H1 (cell line): ENCODE measurements around the gene REPIN1. TPM values are rescaled to one million over a fixed set of nuclear protein-coding genes. Genes with fewer than 3 reads are reported as not detected.

Experiments used
- CTCF ChIA-PET: fragments of 300-600 bp; sonication (Branson Sonifier 250); formaldehyde crosslinking; loops from one replicate; lab custom pipeline; 2021; ENCODE audit not compliant: partially characterized antibody; lab: Charles Lee
- POLR2A ChIA-PET: fragments of 300-600 bp; sonication (Branson Sonifier 250); formaldehyde crosslinking; loops from one replicate; lab custom pipeline; 2021; ENCODE audit warnings: inconsistent platforms; ENCODE audit not compliant: partially characterized antibody; lab: Charles Lee
- DNase-seq, 2 experiments: peaks; one replicate each; pipeline versions ENCODE4 v3.0.0 to v3.0.0-alpha.2; 2010 to 2022; ENCODE audit warnings: low spot score in 2 of 2, low read depth in 1 of 2, mixed read lengths in 1 of 2
- FAIRE-seq: peaks from 2 replicates; lab custom pipeline; 2011; peaks lifted over from hg19 to GRCh38; lab: Jason Lieb, UNC
- H2AFZ ChIP-seq: 2 replicates; pipeline ENCODE4 v1.8.1; 2012; ENCODE audit warnings: low read length, inconsistent platforms
- H2AK5ac ChIP-seq: 2 replicates; pipeline ENCODE4 v1.6.1; 2013; ENCODE audit warnings: low read depth, low read length
- H2BK120ac ChIP-seq: replicated peaks from 2 replicates; pipeline ENCODE3; 2013; ENCODE audit warnings: low read depth, low read length, inconsistent platforms
- H2BK12ac ChIP-seq: 2 replicates; pipeline ENCODE4 v1.6.1; 2013; ENCODE audit warnings: low read depth, low read length
- H2BK15ac ChIP-seq: 2 replicates; pipeline ENCODE4 v1.6.1; 2013; ENCODE audit warnings: low read length
- H2BK20ac ChIP-seq: 2 replicates; pipeline ENCODE4 v1.6.1; 2013; ENCODE audit warnings: low read length
- H2BK5ac ChIP-seq: 2 replicates; pipeline ENCODE4 v1.6.1; 2013; ENCODE audit warnings: low read depth, low read length
- H3K14ac ChIP-seq: 2 replicates; pipeline ENCODE4 v1.6.1; 2013; ENCODE audit warnings: inconsistent platforms; ENCODE audit not compliant: insufficient read length
- H3K18ac ChIP-seq: 2 replicates; pipeline ENCODE4 v1.6.1; 2013; ENCODE audit warnings: low read length; ENCODE audit errors: extremely low read depth
- H3K23ac ChIP-seq: 2 replicates; pipeline ENCODE4 v1.6.1; 2013; ENCODE audit warnings: inconsistent platforms; ENCODE audit not compliant: insufficient read length
- H3K23me2 ChIP-seq: 2 replicates; pipeline ENCODE4 v1.6.1; 2013; ENCODE audit warnings: low read depth, low read length
- H3K27ac ChIP-seq: 2 replicates; pipeline ENCODE4 v1.6.1; 2011; ENCODE audit warnings: low read depth, low read length, inconsistent platforms
- H3K27me3 ChIP-seq, 4 experiments: replicated peaks in 1 of 4; 1 replicate in 1 of 4; 2 replicates in 3 of 4; pipeline versions ENCODE4 v1.6.1 to v1.8.1; 2011 to 2013; ENCODE audit warnings: low read length in 3 of 4, mild to moderate bottlenecking in 3 of 4, inconsistent platforms in 2 of 4, mixed read lengths in 2 of 4, moderate library complexity in 1 of 4; ENCODE audit not compliant: control insufficient read depth in 3 of 4, insufficient read depth in 3 of 4; ENCODE audit errors: extremely low read depth in 1 of 4
- H3K36me3 ChIP-seq, 4 experiments: 2 replicates each; pipeline versions ENCODE4 v1.6.1 to v1.8.1; 2011 to 2013; ENCODE audit warnings: mild to moderate bottlenecking in 4 of 4, low read length in 3 of 4, moderate library complexity in 2 of 4, control low read depth in 1 of 4, inconsistent platforms in 1 of 4; ENCODE audit not compliant: insufficient read depth in 4 of 4, control insufficient read depth in 2 of 4
- H3K4ac ChIP-seq: replicated peaks from 2 replicates; pipeline ENCODE3; 2013; ENCODE audit warnings: low read length, low read depth, mixed read lengths, inconsistent platforms; ENCODE audit not compliant: insufficient read length
- H3K4me1 ChIP-seq, 4 experiments: replicated peaks in 1 of 4; 1 replicate in 1 of 4; 2 replicates in 3 of 4; pipeline versions ENCODE4 v1.6.1 to v1.8.1; 2011 to 2013; ENCODE audit warnings: low read length in 3 of 4, inconsistent platforms in 2 of 4, mixed read lengths in 1 of 4; ENCODE audit not compliant: insufficient read depth in 4 of 4, control insufficient read depth in 3 of 4
- H3K4me2 ChIP-seq, 2 experiments: 2 replicates each; pipeline versions ENCODE4 v1.6.1 to v1.8.1; 2011 to 2013; ENCODE audit warnings: low read depth in 2 of 2, low read length in 2 of 2, control low read depth in 1 of 2, inconsistent platforms in 1 of 2, mild to moderate bottlenecking in 1 of 2; ENCODE audit not compliant: insufficient read depth in 1 of 2
- H3K4me3 ChIP-seq, 4 experiments: fragments of 200-600, 300-600 bp in 1 of 4; sonication (generic), shearing (Covaris generic), sonication (Bioruptor Twin) in 1 of 4; 2 replicates each; pipeline versions ENCODE4 v1.5.1 to v1.8.1; 2011 to 2016; ENCODE audit warnings: low read length in 4 of 4, low read depth in 3 of 4, control low read depth in 2 of 4, inconsistent platforms in 2 of 4, mild to moderate bottlenecking in 2 of 4, mixed read lengths in 1 of 4, moderate library complexity in 1 of 4; ENCODE audit not compliant: insufficient read depth in 2 of 4; ENCODE audit errors: extremely low read depth in 1 of 4
- H3K56ac ChIP-seq: replicated peaks from 2 replicates; pipeline ENCODE3; 2013; ENCODE audit warnings: low read depth, mild to moderate bottlenecking, mixed read lengths, low read length, inconsistent platforms; ENCODE audit not compliant: insufficient read length
- H3K79me1 ChIP-seq: 2 replicates; pipeline ENCODE4 v1.6.1; 2013; ENCODE audit warnings: low read depth, low read length, control low read depth
- H3K79me2 ChIP-seq, 2 experiments: 2 replicates each; pipeline versions ENCODE4 v1.6.1 to v1.8.1; 2012 to 2013; ENCODE audit warnings: low read length in 2 of 2, mild to moderate bottlenecking in 2 of 2, inconsistent platforms in 1 of 2; ENCODE audit not compliant: insufficient read depth in 2 of 2, control insufficient read depth in 1 of 2
- H3K9ac ChIP-seq, 4 experiments: replicated peaks in 1 of 4; 1 replicate in 1 of 4; 2 replicates in 3 of 4; pipeline versions ENCODE4 v1.6.1 to v1.8.1; 2011 to 2013; ENCODE audit warnings: low read depth in 3 of 4, low read length in 3 of 4, control low read depth in 2 of 4, mild to moderate bottlenecking in 2 of 4, moderate library complexity in 2 of 4, inconsistent platforms in 1 of 4; ENCODE audit errors: extremely low read depth in 1 of 4
- H3K9me3 ChIP-seq, 2 experiments: 2 replicates each; pipeline versions ENCODE4 v1.6.1 to v1.8.1; 2012 to 2013; ENCODE audit warnings: mild to moderate bottlenecking in 2 of 2, moderate library complexity in 2 of 2, control low read depth in 1 of 2, inconsistent platforms in 1 of 2, low read depth in 1 of 2, low read length in 1 of 2, mixed read lengths in 1 of 2; ENCODE audit not compliant: insufficient read depth in 2 of 2
- H4K20me1 ChIP-seq, 2 experiments: replicated peaks in 1 of 2; 2 replicates each; pipeline versions ENCODE3 to v1.8.1; 2011 to 2013; ENCODE audit warnings: inconsistent platforms in 2 of 2, low read length in 2 of 2, mild to moderate bottlenecking in 1 of 2; ENCODE audit not compliant: insufficient read depth in 2 of 2, control insufficient read depth in 1 of 2
- H4K5ac ChIP-seq: 2 replicates; pipeline ENCODE4 v1.6.1; 2013; ENCODE audit warnings: low read length, low read depth, mixed read lengths, inconsistent platforms; ENCODE audit not compliant: insufficient read length
- H4K8ac ChIP-seq: 2 replicates; pipeline ENCODE4 v1.8.0; 2013; ENCODE audit warnings: mild to moderate bottlenecking, moderate library complexity, low read length, inconsistent platforms; ENCODE audit not compliant: insufficient read depth; ENCODE audit errors: extremely low read depth
- H4K91ac ChIP-seq: replicated peaks from 2 replicates; pipeline ENCODE3; 2013; ENCODE audit warnings: low read length, mixed read lengths, inconsistent platforms; ENCODE audit not compliant: insufficient read length
- POLR2A ChIP-seq, 2 experiments: IDR thresholded peaks; 1 replicate in 1 of 2; 2 replicates in 1 of 2; pipeline ENCODE4 v1.6.1; 2011; ENCODE audit warnings: low read depth in 2 of 2, low read length in 2 of 2, mild to moderate bottlenecking in 2 of 2; ENCODE audit errors: control extremely low read depth in 1 of 2
- SIX5 ChIP-seq: IDR thresholded peaks from 2 replicates; pipeline ENCODE4 v1.6.1; 2011; ENCODE audit warnings: mild to moderate bottlenecking, low read depth, low read length
- WGBS, 2 experiments: shearing (Covaris generic) in 1 of 2; methylation state at CpG; one replicate each; pipeline versions ENCODE4 v1.1.6 to v1.1.7; 2013 to 2015; ENCODE audit warnings: low lambda C conversion rate in 2 of 2, mixed read lengths in 2 of 2, inconsistent platforms in 1 of 2, low coverage in 1 of 2, missing lambda C conversion rate in 1 of 2; ENCODE audit not compliant: insufficient replicate concordance in 2 of 2, insufficient coverage in 1 of 2, insufficient read length in 1 of 2; ENCODE audit errors: extremely low coverage in 1 of 2, missing lambda C conversion rate in 1 of 2; 5-methylcytosine and 5-hydroxymethylcytosine counted together
- polyA plus RNA-seq, 7 experiments: library from polyadenylated mRNA; depleted of rRNA in 3 of 7; stranded (reverse) in 5 of 7; unstranded in 2 of 7; fragments of >200 nt in 5 of 7; fragments of 200-250 nt in 2 of 7; gene quantifications; 1 replicate in 5 of 7; 2 replicates in 1 of 7; 4 replicates in 1 of 7; pipeline versions ENCODE4 v1.2.1 to v1.2.3, GENCODE V29; 2011 to 2013; ENCODE audit warnings: missing spikeins in 2 of 7, mixed read lengths in 2 of 7
- total RNA-seq: library from RNA; stranded (reverse); fragmentation: NEBNext Ultra II Directional; extraction: Animal tissue kit (Norgen Biotek cat#: 25700); gene quantifications from 2 replicates; pipeline ENCODE4 v1.2.1, GENCODE V29; 2021

REPIN1 gene
- total and polyA plus RNA-seq, 2 of the 8 experiments (the other 6 are each of a cell fraction or from before 2014, with no cell fraction given) = 98.6 to 125 TPM

GRCh38 chr7:150371131-150371995, 2.7 kb downstream of the REPIN1 start:
- Histone ChIP-seq H3K9ac (no peak overlapping the region), H3K4me1 (peaks cover 2 to 25% (median 9%) of the 10 kb centered on the region in 4 experiments), H3K27ac (no peak overlapping the region), H2BK120ac (no peak overlapping the region), H3K4me2 (no peak overlapping the region; a peak in 1 of 4 replicates), H3K18ac (no peak overlapping the region), H2AFZ (no peak overlapping the region), H4K8ac (peak overlapping the region; percentile 19), H3K36me3 (peaks cover 16 to 49% (median 31%) of the 10 kb centered on the region in 4 experiments), H3K9me3 (no peaks in the 10 kb centered on the region), H3K14ac (no peak overlapping the region), H4K20me1 (peaks cover 2 to 15% of the 10 kb centered on the region in 2 experiments), H2BK15ac (peak overlapping the region; percentile 46; the same call in 1 of the 2 replicates), H3K4ac (no peak overlapping the region), H3K27me3 (no peaks in the 10 kb centered on the region), H3K4me3 (no peak overlapping the region), H4K91ac (no peak overlapping the region), H3K23me2 (peaks cover 11% of the 10 kb centered on the region; the same call in 1 of the 2 replicates), H3K23ac (no peak overlapping the region), H3K56ac (no peak overlapping the region), H3K79me1 (peaks cover 18% of the 10 kb centered on the region), H2BK12ac (peak overlapping the region; percentile 50; the same call in 1 of the 2 replicates), H2AK5ac (no peak overlapping the region), H4K5ac (no peak overlapping the region), H3K79me2 (peaks cover 7 to 54% of the 10 kb centered on the region in 2 experiments; a peak in 3 of 4 replicates), H2BK5ac (no peak overlapping the region), H2BK20ac (no peak overlapping the region)
- CTCF ChIA-PET = interaction anchor here (1.0 to 5.6 kb wide), 6 partner anchors 10 to 50 kb away, joined by 3 to 32 read pairs (median 4); no protein-coding TSS in a partner anchor
- FAIRE-seq (no peak), DNase-seq (no peak)
- 95% methylated on average over 33 of the region's 48 CpGs; no CpG with 5 or more reads in 1 of the 2 experiments for WGBS, 2 experiments
- POLR2A ChIA-PET = interaction anchor here (0.5 to 8.6 kb wide), 14 partner anchors 9 to 615 kb away, joined by 3 to 230 read pairs (median 16); partner anchors contain the start of gene RARRES2
- TF ChIP-seq POLR2A (IDR thresholded peaks at IDR 0.05; ENCODE audit: control extremely low read depth in 1 of 2, low read depth in 2 of 2, low read length in 2 of 2) (peak in 1 of 2 experiments; percentile 18; a peak in 1 of 3 replicates), SIX5 (no peak)
